A673 (cell line): Measurements from ENCODE around the gene ADAMTSL2.

Experiments used
- CTCF ChIP-seq: fragments of 300-800, 200-600 bp; sonication (generic); conservative IDR thresholded peaks from 2 replicates; pipeline ENCODE4 v1.5.1; 2017; ENCODE audit warnings: low read depth, mild to moderate bottlenecking, antibody characterized with exemption, low read length, moderate library complexity, mixed read lengths
- EZH2 ChIP-seq: fragments of 200-600 bp; sonication (generic); IDR thresholded peaks from 2 replicates; pipeline ENCODE4 v1.6.1; 2017; ENCODE audit warnings: borderline replicate concordance, low read depth, mild to moderate bottlenecking, mixed read lengths, antibody characterized with exemption, low read length; ENCODE audit not compliant: poor library complexity, severe bottlenecking

GRCh38 chr9:133493428-133493827 lies 41.1 kb upstream of the ADAMTSL2 start:
- TF ChIP-seq CTCF (no peak), EZH2 (no peak)
